Measurements from ENCODE around the gene PDIA5.

Gene PDIA5

GRCh38 chr3:123202451-123202850, 135.6 kb downstream of the PDIA5 start:
- DNase-seq (ENCODE audit: low spot score): no peak
- TF ChIP-seq CTCF (IDR thresholded peaks at IDR 0.05): no peak
- H3K4me3 ChIP-seq: peak overlapping the region; percentile 80
- H3K27ac ChIP-seq: peak overlapping the region; percentile 78 to 91

Data from coronary artery (tissue), 2 donors.